ENCODE measurements around the gene DTNA. TPM values are rescaled to one million over a fixed set of nuclear protein-coding genes. Genes with fewer than 3 reads are reported as not detected.
A peak's percentile ranks its signal among the peaks of the same experiment; 100 is the strongest.

DTNA gene
- polyA plus RNA-seq, 3 donors: 20.2 to 25.2 (median 20.5) TPM

DNA sequence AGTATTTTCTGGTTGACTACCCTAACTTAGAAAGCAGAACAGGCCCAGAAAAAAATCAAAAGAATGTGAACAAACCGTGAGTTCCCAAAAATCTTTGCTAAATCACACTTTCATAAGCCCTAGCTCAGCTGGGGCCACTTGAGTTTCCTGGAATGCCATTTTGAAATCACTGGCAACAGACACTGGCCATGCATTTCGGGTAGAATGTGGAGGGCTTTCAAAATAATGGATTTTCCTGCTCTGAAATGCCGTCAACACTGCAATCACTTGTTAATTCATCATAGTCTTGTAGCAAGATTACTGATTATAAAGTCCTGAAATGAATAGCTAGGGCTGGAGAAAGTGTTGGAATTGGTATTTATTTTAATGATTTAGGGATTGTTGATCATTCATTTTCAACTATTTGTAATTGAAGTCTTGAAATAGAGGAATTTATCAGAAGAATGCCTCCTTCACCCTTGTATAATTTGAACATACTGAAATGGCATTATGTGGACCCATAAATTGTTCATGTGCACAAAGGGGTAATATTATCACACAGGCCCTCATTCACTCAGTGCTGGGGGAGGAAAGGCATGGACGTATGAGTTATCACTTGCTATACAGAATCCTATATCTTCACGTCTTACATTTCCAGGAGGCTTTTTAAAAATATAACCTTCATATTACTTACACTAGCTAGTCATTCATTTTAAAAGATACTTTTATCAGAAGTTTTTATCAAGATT is 134.8 kb downstream of the DTNA start:
- no peak for DNase-seq (ENCODE audit: low read depth in 3 of 3, low spot score in 2 of 3)

DNA sequence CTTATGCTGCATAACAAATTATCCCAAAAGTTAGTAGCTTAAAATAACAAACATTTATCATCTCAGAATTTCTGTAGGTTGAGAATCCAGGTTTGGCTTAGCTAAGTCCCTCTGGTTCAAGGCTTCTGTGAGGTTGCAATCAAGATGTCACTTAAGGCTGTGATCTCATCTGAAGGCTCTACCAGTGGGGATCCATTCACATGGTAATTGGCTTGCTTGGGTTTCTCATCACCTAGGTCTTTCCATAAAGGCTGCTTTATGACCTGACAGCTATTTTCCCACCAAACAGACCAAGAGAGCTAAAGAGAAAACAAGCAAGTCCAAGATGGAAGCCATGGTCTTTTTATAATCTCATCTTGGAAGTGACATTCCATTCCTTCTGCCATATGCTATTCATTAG is 137.3 kb downstream of the DTNA start:
- no peak for DNase-seq (ENCODE audit: low read depth in 3 of 3, low spot score in 2 of 3)

DNA sequence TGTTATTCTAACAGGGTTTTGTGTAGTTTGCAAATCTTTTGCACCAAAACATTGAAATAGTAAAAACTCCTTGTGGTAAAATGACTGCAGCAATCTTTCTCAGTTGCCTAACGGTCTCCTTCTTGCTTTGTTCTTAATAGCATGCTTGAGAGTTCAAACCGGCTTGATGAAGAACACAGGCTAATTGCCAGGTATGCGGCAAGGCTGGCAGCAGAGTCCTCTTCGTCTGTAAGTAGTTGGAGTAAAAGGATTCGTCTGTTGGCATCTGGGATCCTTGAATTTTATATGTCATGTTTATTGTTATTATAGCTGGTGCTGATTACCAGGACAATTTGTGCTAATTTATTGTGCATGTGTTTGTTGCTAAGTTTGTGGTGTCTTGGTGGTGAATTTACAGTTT is 138.1 kb downstream of the DTNA start:
- DNase-seq (ENCODE audit: low read depth in 3 of 3, low spot score in 2 of 3): no peak

DNA sequence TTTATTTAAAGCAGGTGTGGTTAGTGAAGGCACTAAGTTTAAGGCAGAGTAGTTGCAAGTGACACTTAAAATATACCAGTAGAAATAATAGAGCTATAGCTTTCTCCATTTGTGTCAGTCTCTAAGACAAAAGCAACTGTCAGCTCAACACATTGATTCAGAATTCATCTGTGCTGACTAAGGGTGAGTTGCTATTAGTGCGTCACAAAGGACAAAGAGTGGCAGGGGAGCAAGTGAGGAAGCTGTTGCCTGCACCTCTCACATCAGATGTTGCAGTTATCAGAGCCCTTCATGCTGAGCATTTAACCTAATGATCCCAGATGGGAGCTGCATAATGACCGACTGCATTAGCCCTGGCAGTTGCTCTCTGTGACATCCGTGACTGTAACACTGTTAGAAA is 138.6 kb downstream of the DTNA start:
- DNase-seq (ENCODE audit: low read depth in 3 of 3, low spot score in 2 of 3): no peak

DNA sequence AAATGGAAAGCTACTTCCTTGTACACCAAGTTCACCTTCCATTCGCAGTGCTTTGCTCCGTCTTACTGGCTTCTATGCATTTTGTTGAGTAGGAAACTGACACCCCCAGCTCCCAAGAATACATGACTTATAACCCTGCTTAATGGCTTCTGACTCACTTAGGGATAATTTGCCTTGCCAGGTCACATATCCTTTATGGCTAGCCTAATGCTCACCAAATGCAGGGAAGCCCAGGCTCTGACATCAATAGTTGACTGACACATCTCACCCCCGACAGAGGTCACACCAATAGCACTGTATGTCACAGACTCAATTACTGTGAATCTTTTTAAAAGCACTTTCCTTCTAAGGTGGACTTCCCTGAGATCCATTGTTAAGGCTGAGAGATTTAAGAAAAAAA is 147.2 kb downstream of the DTNA start:
- no peak for DNase-seq (ENCODE audit: low read depth in 3 of 3, low spot score in 2 of 3)

DNA sequence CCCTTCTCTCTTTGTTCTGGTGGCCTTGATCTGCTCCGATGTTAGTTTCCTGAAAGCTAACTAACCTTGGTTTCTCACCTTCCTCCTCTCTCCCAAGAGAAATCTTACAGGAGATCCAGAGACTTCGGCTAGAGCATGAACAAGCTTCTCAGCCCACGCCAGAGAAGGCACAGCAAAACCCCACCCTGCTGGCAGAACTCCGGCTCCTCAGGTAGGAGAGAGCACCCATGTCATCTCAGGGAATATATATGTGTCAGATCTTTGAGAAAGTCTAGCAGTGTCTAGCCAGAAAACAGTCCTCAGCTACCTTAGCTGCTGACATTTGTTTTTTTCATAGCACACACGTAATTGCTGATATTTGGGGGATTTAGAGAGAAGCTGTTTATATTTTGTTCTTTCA is 148.1 kb downstream of the DTNA start:
- DNase-seq (ENCODE audit: low read depth in 3 of 3, low spot score in 2 of 3): no peak

DNA sequence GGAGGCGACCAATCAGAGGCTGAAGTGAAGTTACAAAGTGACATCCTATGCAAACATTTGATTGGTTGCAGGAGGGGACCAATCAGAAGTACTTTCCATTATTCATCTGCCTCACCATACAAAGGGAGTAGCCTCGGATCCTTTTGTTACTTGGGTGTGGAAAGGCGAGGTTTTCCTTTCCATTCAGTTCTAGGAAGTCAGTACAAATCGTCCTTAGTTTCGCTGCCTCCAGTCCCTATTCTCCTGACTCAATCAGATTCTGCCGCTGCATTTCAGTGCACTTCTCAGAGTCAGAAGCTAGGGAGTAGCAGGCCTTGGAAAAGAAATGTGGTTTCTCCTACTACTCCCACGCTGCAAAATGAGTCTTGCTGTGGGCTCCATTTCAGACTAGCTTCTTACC is 149.4 kb downstream of the DTNA start:
- DNase-seq (ENCODE audit: low read depth in 3 of 3, low spot score in 2 of 3): no peak

DNA sequence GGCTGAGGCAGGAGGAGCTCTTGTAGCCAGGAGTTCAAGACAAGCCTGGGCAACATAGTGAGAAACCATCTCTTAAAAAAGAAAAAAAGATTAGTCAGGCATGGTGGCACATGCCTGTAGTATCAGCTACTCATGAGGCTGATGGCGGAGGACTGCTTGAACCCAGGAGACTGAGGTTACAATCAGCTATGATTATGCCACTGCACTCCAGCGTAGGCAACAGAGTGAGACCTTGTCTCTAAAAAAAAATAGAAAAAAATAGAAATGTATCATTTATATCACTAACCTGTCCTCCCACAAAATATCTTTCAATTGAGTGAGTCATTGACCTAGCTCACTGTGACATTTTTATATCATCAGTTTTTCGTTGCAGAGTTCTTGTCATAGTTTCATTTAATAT is 152.5 kb downstream of the DTNA start:
- DNase-seq (ENCODE audit: low read depth in 3 of 3, low spot score in 2 of 3): no peak

DNA sequence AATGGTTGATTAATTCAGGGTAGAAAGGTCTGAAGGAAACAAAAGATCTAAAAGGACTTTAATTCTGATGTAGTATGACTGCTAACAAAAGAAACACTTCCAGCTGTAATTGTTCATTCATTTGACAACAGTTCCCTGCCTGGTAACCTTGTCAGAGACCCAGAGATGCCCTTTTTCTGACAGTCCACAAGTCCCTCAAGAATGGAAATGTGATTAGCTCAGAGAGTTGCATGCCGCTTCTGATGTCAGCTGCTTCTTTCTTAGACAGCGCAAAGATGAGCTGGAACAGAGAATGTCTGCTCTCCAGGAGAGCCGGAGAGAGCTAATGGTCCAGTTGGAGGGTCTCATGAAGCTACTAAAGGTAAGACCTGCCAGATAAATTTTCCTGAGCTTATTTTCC is 153.6 kb downstream of the DTNA start:
- DNase-seq (ENCODE audit: low read depth in 3 of 3, low spot score in 2 of 3): no peak

DNA sequence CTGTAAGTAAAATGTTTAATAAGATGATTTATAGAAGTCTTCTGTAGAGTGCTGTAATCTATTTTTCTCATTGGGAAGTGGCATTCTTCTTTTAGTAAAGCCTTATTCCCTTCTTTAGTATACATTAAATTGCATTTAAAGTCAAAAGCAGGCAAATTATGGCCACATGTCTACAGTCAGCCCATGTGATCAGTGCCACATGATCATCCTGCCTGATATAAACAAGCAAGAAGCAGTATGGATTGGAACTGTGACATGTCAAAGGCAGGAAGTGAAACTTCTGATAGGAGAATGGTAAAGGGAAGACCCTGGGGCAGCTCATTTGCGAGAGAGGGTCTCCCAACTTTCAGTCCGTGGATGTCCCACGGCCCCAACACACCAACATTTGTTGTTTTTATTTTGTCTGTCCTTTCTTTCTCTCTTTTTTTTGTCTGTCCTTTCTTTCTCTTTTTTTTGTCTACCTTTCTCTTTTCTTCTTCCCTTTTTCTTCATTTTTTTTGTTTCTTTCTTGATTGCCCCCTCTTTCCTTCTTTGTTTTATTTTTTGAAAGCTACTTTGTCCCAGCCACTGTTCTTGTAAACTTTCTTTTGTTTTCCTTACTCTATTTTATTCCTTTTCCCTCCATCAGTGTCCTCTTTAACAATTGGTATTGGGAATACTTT is 154.9 kb downstream of the DTNA start:
- no peak for DNase-seq (ENCODE audit: low read depth in 3 of 3, low spot score in 2 of 3)

DNA sequence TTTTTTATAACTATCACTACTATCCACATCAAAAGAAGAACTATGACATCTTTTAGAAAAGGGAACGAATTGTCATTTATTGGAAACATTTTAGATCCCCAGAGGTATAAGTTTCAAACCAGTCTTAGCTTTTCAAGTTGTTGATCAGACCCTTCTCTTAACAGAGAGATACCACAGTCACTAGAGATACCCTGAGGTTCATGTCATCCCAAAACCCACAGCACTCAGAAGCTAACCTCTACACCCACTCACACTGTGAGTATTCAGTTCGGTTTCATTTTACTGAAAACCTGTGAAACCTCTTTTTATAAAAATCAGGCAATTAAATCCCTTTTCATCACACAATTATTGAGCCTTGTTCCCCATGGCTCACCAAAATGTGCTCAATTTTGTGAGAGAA is 156.2 kb downstream of the DTNA start:
- no peak for DNase-seq (ENCODE audit: low read depth in 3 of 3, low spot score in 2 of 3)

DNA sequence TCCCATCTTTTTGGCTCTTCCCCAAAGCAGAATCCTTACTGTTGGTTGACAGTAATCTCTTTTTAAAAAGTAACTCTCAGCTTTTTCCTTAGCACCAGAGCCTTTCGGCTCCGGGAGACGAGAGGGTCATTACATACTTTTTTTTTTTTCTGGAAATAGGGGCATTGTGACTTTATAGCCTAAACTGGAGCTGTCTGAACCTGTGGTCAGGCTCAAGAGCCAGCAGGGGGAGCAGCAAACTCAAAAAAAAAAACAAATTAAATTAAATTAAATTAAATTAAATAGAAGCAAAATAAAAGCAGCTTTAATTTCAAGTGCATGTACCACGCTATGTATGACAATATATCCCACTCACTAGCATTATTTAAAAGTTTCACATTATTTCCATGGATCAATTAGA is 156.6 kb downstream of the DTNA start:
- DNase-seq (ENCODE audit: low read depth in 3 of 3, low spot score in 2 of 3): no peak

DNA sequence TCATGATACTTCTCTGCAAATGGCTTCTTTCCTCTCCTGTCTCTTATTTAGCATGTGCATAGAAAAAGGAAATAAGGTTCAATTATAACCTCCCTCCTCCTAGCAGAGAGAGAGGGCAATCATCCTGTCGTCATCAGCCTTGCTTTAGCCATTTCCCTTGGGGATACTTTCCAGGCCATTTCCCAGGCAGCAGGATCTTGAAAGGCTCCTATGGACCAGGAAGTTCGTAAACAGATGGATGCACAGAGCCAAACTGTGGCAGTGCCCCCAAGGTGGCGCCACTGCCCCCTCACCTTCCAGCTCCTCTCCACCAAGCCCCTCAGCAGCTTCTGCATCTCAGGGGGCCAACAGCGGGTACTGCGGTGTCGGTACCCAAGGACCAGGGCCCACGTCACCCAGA is 157.4 kb downstream of the DTNA start:
- no peak for DNase-seq (ENCODE audit: low read depth in 3 of 3, low spot score in 2 of 3)

DNA sequence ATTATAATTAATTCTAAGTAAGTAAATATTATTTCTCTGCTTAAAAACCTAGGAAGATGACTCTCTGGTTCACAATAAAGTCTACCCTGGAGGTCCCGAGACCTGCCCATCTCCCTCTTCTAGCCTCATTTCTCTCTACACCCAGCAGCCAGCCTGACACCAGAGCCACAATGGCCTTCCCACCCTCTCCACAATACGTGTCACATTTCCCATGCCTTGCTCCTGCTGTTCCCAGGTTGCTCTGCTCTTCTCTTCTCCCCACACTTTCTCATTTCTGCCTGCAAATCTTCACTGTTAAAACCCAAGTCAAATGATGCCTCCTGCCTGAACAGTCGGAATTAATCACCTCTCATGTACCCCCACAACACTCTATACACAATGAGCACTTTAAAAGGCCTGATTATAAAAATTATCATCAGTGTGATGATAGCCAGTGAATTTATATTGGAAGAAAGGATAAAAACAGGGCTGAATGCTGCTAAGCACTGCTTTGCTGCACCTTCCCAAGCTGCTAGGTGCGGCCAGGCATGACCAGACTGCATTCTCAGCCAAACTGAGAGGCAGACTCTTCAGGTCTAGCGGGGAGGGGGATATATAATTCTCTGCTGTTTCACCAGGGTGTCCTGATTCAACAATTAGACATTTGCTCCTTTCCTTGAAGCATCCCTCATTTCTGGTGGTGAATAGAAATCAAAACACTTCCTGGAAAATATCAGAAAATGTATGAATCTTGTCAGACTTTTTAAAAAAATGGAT is 160.6 kb downstream of the DTNA start:
- DNase-seq (ENCODE audit: low read depth in 3 of 3, low spot score in 2 of 3): peak in 2 of 3 donors; percentile 5 to 8

DNA sequence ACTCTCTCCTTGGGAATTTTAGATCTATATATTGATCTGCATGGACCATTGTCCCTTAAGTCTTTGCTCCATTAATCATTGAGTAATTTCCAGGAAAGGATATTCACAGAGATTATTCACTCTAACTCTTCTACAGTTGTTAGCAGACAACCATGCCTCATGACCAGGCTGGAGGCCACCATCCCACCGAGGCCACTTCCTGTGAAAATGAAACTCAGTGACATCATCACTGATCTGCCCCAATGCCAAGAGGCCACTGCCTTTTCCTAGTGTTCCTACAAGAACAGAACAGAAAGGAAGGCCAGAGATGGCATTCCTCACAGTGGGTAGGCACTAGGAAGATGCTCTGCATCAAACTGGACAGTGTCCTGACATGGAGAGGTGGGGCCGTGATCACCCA is 161.3 kb downstream of the DTNA start:
- no peak for DNase-seq (ENCODE audit: low read depth in 3 of 3, low spot score in 2 of 3)

DNA sequence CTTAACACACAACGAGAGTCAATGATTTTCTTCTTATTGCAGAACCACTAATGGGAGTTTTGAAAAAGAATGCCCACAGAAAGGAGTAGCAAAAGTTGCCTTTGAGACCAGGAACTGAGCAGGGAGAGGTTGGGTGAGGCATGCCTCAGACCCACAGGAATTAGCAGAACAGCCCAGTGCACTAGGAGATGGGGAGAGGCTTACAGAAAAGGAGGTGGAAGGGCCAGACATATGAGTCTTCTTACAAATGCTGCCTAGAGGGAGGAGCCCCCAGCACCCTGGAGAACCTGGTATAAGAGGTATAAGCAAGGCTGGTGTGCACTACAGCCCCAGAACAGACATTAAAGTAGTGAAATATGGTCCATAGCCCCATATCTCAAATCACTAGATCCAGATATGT is 162.0 kb downstream of the DTNA start:
- DNase-seq (ENCODE audit: low read depth in 3 of 3, low spot score in 2 of 3): no peak

DNA sequence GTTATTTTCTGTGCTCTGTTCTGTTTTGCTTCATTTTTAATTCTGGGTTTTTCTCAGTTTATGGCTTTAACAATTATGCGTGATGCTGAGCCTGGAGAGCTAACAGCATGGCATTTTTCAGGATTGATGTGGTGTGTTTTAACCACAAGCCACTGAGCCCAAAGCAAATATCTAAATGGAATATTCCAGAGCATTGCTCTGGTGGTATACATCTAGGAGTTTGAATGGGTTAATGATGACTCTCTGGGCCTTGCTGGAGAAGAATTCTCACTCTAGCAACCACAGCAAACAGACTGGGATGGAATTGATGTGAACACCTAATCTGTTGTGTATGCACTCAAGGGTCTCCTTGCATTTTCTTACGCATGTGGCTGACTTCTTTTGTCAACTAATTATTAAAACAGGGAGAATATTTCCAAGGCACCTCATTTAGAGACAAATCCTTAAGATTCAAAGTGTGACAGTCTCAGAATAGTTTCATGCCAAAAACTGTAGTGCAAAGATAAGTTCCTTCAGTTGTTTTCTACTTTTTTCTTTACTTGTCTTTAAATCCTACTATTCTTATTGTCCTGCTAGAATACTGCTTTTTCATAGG is 164.0 kb downstream of the DTNA start:
- no peak for DNase-seq (ENCODE audit: low read depth in 3 of 3, low spot score in 2 of 3)

DNA sequence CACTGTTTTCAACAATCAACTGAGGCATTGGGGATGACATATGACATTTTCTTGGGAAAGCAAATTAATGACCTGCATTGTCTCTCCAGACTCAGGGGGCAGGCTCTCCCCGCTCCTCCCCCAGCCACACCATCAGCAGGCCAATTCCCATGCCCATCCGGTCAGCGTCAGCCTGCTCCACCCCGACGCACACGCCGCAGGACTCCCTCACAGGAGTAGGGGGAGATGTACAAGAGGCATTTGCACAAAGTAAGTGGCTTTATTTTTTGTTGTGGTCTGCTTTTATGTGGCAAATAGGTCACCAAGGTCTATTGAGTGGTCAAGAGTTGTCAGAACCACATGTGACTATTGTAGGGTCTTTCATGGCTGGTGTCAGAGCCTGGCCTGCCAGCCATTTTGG is 165.1 kb downstream of the DTNA start:
- DNase-seq (ENCODE audit: low read depth in 3 of 3, low spot score in 2 of 3): no peak

DNA sequence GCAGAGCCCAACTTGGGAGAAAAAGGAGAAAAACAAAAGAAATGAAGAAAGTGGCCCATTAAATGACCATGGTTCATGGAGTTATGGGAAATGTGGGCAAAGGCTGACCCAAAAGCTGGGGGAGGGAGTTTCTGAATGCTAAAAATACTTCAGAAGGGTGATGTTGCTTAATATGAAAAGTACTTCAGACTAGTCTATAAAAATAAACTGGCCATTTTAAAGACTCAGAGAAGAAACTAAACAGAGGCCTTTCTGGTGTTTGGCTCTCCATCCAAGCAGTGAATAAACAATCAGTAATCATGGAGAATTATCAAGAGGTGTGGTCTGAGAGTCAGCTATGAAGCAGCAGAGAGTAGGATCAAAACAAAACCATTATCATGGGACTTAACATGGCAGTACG is 170.3 kb downstream of the DTNA start:
- DNase-seq (ENCODE audit: low read depth in 3 of 3, low spot score in 2 of 3): no peak

DNA sequence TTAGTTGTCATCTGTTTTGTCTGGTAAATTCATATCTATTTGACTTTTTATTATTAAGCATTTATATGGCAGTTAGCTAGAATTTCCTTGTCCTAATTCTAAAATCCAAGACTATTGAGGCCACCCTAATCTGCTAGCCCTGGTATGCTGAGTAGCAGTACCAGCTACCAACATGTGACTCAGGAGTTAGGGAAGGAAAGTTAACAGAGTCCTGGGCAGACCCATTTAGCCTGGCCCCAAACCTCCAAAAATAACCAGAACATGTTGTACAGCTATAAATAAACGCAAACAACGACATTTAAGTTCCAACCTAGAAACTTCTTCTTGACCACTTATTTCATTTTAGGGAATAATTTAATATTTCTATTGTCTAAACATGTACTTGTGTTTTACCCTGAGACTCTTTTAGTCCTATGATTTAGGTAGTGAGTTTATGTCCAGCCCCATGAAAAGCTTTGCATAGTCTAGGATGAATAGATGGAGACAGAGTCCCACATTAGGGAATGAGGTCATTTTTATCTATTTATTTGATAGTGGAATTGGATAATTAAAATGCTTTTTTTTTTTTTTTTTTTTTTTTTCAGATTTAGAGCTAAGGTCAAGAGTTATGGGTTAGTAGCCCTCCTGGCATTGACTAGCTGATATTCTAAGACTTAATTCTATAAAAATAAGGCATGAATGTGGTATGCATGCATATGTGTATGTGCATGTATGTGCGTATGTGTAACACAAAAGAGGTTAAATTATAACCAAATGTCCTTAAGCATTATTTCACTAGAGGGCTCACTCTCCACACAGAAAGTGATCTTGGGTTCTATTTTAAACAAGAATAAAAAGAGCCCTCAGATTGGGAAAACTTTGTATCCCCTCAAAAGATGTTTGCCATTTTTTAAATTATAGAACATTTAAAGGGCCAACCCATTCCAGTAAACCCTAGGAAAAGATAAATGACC is 171.1 kb downstream of the DTNA start:
- DNase-seq (ENCODE audit: low read depth in 3 of 3, low spot score in 2 of 3): no peak
